H1 (cell line): Measurements from ENCODE around the gene DOCK3. TPM values are rescaled to one million over a fixed set of nuclear protein-coding genes. Genes with fewer than 3 reads are reported as not detected.
A peak's percentile ranks its signal among the peaks of the same experiment; 100 is the strongest.

Source experiments
- CTCF ChIA-PET: fragments of 300-600 bp; sonication (Branson Sonifier 250); formaldehyde crosslinking; loops from one replicate; lab custom pipeline; 2021; ENCODE audit not compliant: partially characterized antibody; lab: Charles Lee
- POLR2A ChIA-PET: fragments of 300-600 bp; sonication (Branson Sonifier 250); formaldehyde crosslinking; loops from one replicate; lab custom pipeline; 2021; ENCODE audit warnings: inconsistent platforms; ENCODE audit not compliant: partially characterized antibody; lab: Charles Lee
- DNase-seq, 2 experiments: peaks; one replicate each; pipeline versions ENCODE4 v3.0.0 to v3.0.0-alpha.2; 2010 to 2022; ENCODE audit warnings: low spot score in 2 of 2, low read depth in 1 of 2, mixed read lengths in 1 of 2
- FAIRE-seq: peaks from 2 replicates; lab custom pipeline; 2011; peaks lifted over from hg19 to GRCh38; lab: Jason Lieb, UNC
- H2AFZ ChIP-seq: 2 replicates; pipeline ENCODE4 v1.8.1; 2012; ENCODE audit warnings: low read length, inconsistent platforms
- H2AK5ac ChIP-seq: 2 replicates; pipeline ENCODE4 v1.6.1; 2013; ENCODE audit warnings: low read depth, low read length
- H2BK120ac ChIP-seq: replicated peaks from 2 replicates; pipeline ENCODE3; 2013; ENCODE audit warnings: low read depth, low read length, inconsistent platforms
- H2BK12ac ChIP-seq: 2 replicates; pipeline ENCODE4 v1.6.1; 2013; ENCODE audit warnings: low read depth, low read length
- H2BK15ac ChIP-seq: 2 replicates; pipeline ENCODE4 v1.6.1; 2013; ENCODE audit warnings: low read length
- H2BK20ac ChIP-seq: 2 replicates; pipeline ENCODE4 v1.6.1; 2013; ENCODE audit warnings: low read length
- H2BK5ac ChIP-seq: 2 replicates; pipeline ENCODE4 v1.6.1; 2013; ENCODE audit warnings: low read depth, low read length
- H3K14ac ChIP-seq: 2 replicates; pipeline ENCODE4 v1.6.1; 2013; ENCODE audit warnings: inconsistent platforms; ENCODE audit not compliant: insufficient read length
- H3K18ac ChIP-seq: 2 replicates; pipeline ENCODE4 v1.6.1; 2013; ENCODE audit warnings: low read length; ENCODE audit errors: extremely low read depth
- H3K23ac ChIP-seq: 2 replicates; pipeline ENCODE4 v1.6.1; 2013; ENCODE audit warnings: inconsistent platforms; ENCODE audit not compliant: insufficient read length
- H3K23me2 ChIP-seq: 2 replicates; pipeline ENCODE4 v1.6.1; 2013; ENCODE audit warnings: low read depth, low read length
- H3K27ac ChIP-seq: 2 replicates; pipeline ENCODE4 v1.6.1; 2011; ENCODE audit warnings: low read depth, low read length, inconsistent platforms
- H3K27me3 ChIP-seq, 4 experiments: replicated peaks in 1 of 4; 1 replicate in 1 of 4; 2 replicates in 3 of 4; pipeline versions ENCODE4 v1.6.1 to v1.8.1; 2011 to 2013; ENCODE audit warnings: low read length in 3 of 4, mild to moderate bottlenecking in 3 of 4, inconsistent platforms in 2 of 4, mixed read lengths in 2 of 4, moderate library complexity in 1 of 4; ENCODE audit not compliant: control insufficient read depth in 3 of 4, insufficient read depth in 3 of 4; ENCODE audit errors: extremely low read depth in 1 of 4
- H3K36me3 ChIP-seq, 4 experiments: 2 replicates each; pipeline versions ENCODE4 v1.6.1 to v1.8.1; 2011 to 2013; ENCODE audit warnings: mild to moderate bottlenecking in 4 of 4, low read length in 3 of 4, moderate library complexity in 2 of 4, control low read depth in 1 of 4, inconsistent platforms in 1 of 4; ENCODE audit not compliant: insufficient read depth in 4 of 4, control insufficient read depth in 2 of 4
- H3K4ac ChIP-seq: replicated peaks from 2 replicates; pipeline ENCODE3; 2013; ENCODE audit warnings: low read length, low read depth, mixed read lengths, inconsistent platforms; ENCODE audit not compliant: insufficient read length
- H3K4me1 ChIP-seq, 4 experiments: replicated peaks in 1 of 4; 1 replicate in 1 of 4; 2 replicates in 3 of 4; pipeline versions ENCODE4 v1.6.1 to v1.8.1; 2011 to 2013; ENCODE audit warnings: low read length in 3 of 4, inconsistent platforms in 2 of 4, mixed read lengths in 1 of 4; ENCODE audit not compliant: insufficient read depth in 4 of 4, control insufficient read depth in 3 of 4
- H3K4me2 ChIP-seq, 2 experiments: 2 replicates each; pipeline versions ENCODE4 v1.6.1 to v1.8.1; 2011 to 2013; ENCODE audit warnings: low read depth in 2 of 2, low read length in 2 of 2, control low read depth in 1 of 2, inconsistent platforms in 1 of 2, mild to moderate bottlenecking in 1 of 2; ENCODE audit not compliant: insufficient read depth in 1 of 2
- H3K4me3 ChIP-seq, 4 experiments: fragments of 200-600, 300-600 bp in 1 of 4; sonication (generic), shearing (Covaris generic), sonication (Bioruptor Twin) in 1 of 4; 2 replicates each; pipeline versions ENCODE4 v1.5.1 to v1.8.1; 2011 to 2016; ENCODE audit warnings: low read length in 4 of 4, low read depth in 3 of 4, control low read depth in 2 of 4, inconsistent platforms in 2 of 4, mild to moderate bottlenecking in 2 of 4, mixed read lengths in 1 of 4, moderate library complexity in 1 of 4; ENCODE audit not compliant: insufficient read depth in 2 of 4; ENCODE audit errors: extremely low read depth in 1 of 4
- H3K56ac ChIP-seq: replicated peaks from 2 replicates; pipeline ENCODE3; 2013; ENCODE audit warnings: low read depth, mild to moderate bottlenecking, mixed read lengths, low read length, inconsistent platforms; ENCODE audit not compliant: insufficient read length
- H3K79me1 ChIP-seq: 2 replicates; pipeline ENCODE4 v1.6.1; 2013; ENCODE audit warnings: low read depth, low read length, control low read depth
- H3K79me2 ChIP-seq, 2 experiments: 2 replicates each; pipeline versions ENCODE4 v1.6.1 to v1.8.1; 2012 to 2013; ENCODE audit warnings: low read length in 2 of 2, mild to moderate bottlenecking in 2 of 2, inconsistent platforms in 1 of 2; ENCODE audit not compliant: insufficient read depth in 2 of 2, control insufficient read depth in 1 of 2
- H3K9ac ChIP-seq, 4 experiments: replicated peaks in 1 of 4; 1 replicate in 1 of 4; 2 replicates in 3 of 4; pipeline versions ENCODE4 v1.6.1 to v1.8.1; 2011 to 2013; ENCODE audit warnings: low read depth in 3 of 4, low read length in 3 of 4, control low read depth in 2 of 4, mild to moderate bottlenecking in 2 of 4, moderate library complexity in 2 of 4, inconsistent platforms in 1 of 4; ENCODE audit errors: extremely low read depth in 1 of 4
- H3K9me3 ChIP-seq, 2 experiments: 2 replicates each; pipeline versions ENCODE4 v1.6.1 to v1.8.1; 2012 to 2013; ENCODE audit warnings: mild to moderate bottlenecking in 2 of 2, moderate library complexity in 2 of 2, control low read depth in 1 of 2, inconsistent platforms in 1 of 2, low read depth in 1 of 2, low read length in 1 of 2, mixed read lengths in 1 of 2; ENCODE audit not compliant: insufficient read depth in 2 of 2
- H4K20me1 ChIP-seq, 2 experiments: replicated peaks in 1 of 2; 2 replicates each; pipeline versions ENCODE3 to v1.8.1; 2011 to 2013; ENCODE audit warnings: inconsistent platforms in 2 of 2, low read length in 2 of 2, mild to moderate bottlenecking in 1 of 2; ENCODE audit not compliant: insufficient read depth in 2 of 2, control insufficient read depth in 1 of 2
- H4K5ac ChIP-seq: 2 replicates; pipeline ENCODE4 v1.6.1; 2013; ENCODE audit warnings: low read length, low read depth, mixed read lengths, inconsistent platforms; ENCODE audit not compliant: insufficient read length
- H4K8ac ChIP-seq: 2 replicates; pipeline ENCODE4 v1.8.0; 2013; ENCODE audit warnings: mild to moderate bottlenecking, moderate library complexity, low read length, inconsistent platforms; ENCODE audit not compliant: insufficient read depth; ENCODE audit errors: extremely low read depth
- H4K91ac ChIP-seq: replicated peaks from 2 replicates; pipeline ENCODE3; 2013; ENCODE audit warnings: low read length, mixed read lengths, inconsistent platforms; ENCODE audit not compliant: insufficient read length
- FOSL1 ChIP-seq: IDR thresholded peaks from 2 replicates; pipeline ENCODE4 v1.6.1; 2011; ENCODE audit warnings: mild to moderate bottlenecking, low read depth, low read length, moderate library complexity; ENCODE audit not compliant: insufficient read depth
- GTF2F1 ChIP-seq: IDR thresholded peaks from 2 replicates; pipeline ENCODE4 v1.6.1; 2012; ENCODE audit warnings: low read depth, low read length, improper control_type of control experiment, borderline replicate concordance
- JUN ChIP-seq: IDR thresholded peaks from 2 replicates; pipeline ENCODE4 v1.6.1; 2011; ENCODE audit warnings: low read depth, mild to moderate bottlenecking, improper control_type of control experiment, low read length
- MAFK ChIP-seq: IDR thresholded peaks from 2 replicates; pipeline ENCODE4 v1.6.1; 2012; ENCODE audit warnings: low read depth, mild to moderate bottlenecking, improper control_type of control experiment, low read length
- MAX ChIP-seq: IDR thresholded peaks from 2 replicates; pipeline ENCODE4 v1.6.1; 2012; ENCODE audit warnings: inconsistent platforms
- RAD21 ChIP-seq, 2 experiments: IDR thresholded peaks in 1 of 2; conservative IDR thresholded peaks in 1 of 2; 2 replicates each; pipeline ENCODE4 v1.6.1; 2011; ENCODE audit warnings: low read depth in 2 of 2, low read length in 2 of 2, improper control_type of control experiment in 1 of 2, inconsistent platforms in 1 of 2, mild to moderate bottlenecking in 1 of 2, moderate library complexity in 1 of 2
- ZNF274 ChIP-seq: IDR thresholded peaks from 2 replicates; pipeline ENCODE4 v1.7.0; 2012; ENCODE audit warnings: low read length, borderline replicate concordance; ENCODE audit errors: extremely low read depth
- WGBS, 2 experiments: shearing (Covaris generic) in 1 of 2; methylation state at CpG; one replicate each; pipeline versions ENCODE4 v1.1.6 to v1.1.7; 2013 to 2015; ENCODE audit warnings: low lambda C conversion rate in 2 of 2, mixed read lengths in 2 of 2, inconsistent platforms in 1 of 2, low coverage in 1 of 2, missing lambda C conversion rate in 1 of 2; ENCODE audit not compliant: insufficient replicate concordance in 2 of 2, insufficient coverage in 1 of 2, insufficient read length in 1 of 2; ENCODE audit errors: extremely low coverage in 1 of 2, missing lambda C conversion rate in 1 of 2; 5-methylcytosine and 5-hydroxymethylcytosine counted together
- polyA plus RNA-seq, 7 experiments: library from polyadenylated mRNA; depleted of rRNA in 3 of 7; stranded (reverse) in 5 of 7; unstranded in 2 of 7; fragments of >200 nt in 5 of 7; fragments of 200-250 nt in 2 of 7; gene quantifications; 1 replicate in 5 of 7; 2 replicates in 1 of 7; 4 replicates in 1 of 7; pipeline versions ENCODE4 v1.2.1 to v1.2.3, GENCODE V29; 2011 to 2013; ENCODE audit warnings: missing spikeins in 2 of 7, mixed read lengths in 2 of 7
- total RNA-seq: library from RNA; stranded (reverse); fragmentation: NEBNext Ultra II Directional; extraction: Animal tissue kit (Norgen Biotek cat#: 25700); gene quantifications from 2 replicates; pipeline ENCODE4 v1.2.1, GENCODE V29; 2021

DOCK3 gene
- total and polyA plus RNA-seq, 2 of the 8 experiments (the other 6 are each of a cell fraction or from before 2014, with no cell fraction given), result 2.7 to 5.0 TPM

- H3K23me2 ChIP-seq, result no peaks in the 10 kb centered on the region
- 77% methylated on average over 8 of the region's 8 CpGs; no CpG with 5 or more reads in 1 of the 2 experiments for WGBS, 2 experiments
- H3K9me3 ChIP-seq, result no peaks in the 10 kb centered on the region
- no peak for FAIRE-seq
- H3K27ac ChIP-seq, result no peak overlapping the region
- H3K36me3 ChIP-seq, result peaks cover 0 to 4% (median 0%) of the 10 kb centered on the region in 4 experiments; a peak in 4 of 8 replicates
- POLR2A ChIA-PET, result no interaction called here
- H3K4ac ChIP-seq, result no peak overlapping the region
- H3K4me3 ChIP-seq, result no peak overlapping the region
- no peak overlapping the region for H3K14ac ChIP-seq
- H3K79me1 ChIP-seq, result no peaks in the 10 kb centered on the region
- TF ChIP-seq FOSL1, result no peak
- TF ChIP-seq MAFK, result no peak
- TF ChIP-seq MAX, result no peak
- no peak for TF ChIP-seq ZNF274
- TF ChIP-seq GTF2F1, result no peak
- no peak for TF ChIP-seq RAD21 (IDR thresholded peaks at IDR 0.05 in 1 of 2, conservative IDR thresholded peaks at IDR 0.05 in 1 of 2; ENCODE audit: low read depth in 2 of 2, low read length in 2 of 2)
- no peak for TF ChIP-seq JUN
- H2AFZ ChIP-seq, result no peak overlapping the region
- no peak overlapping the region for H2BK5ac ChIP-seq
- no peaks in the 10 kb centered on the region for H3K79me2 ChIP-seq
- no peak overlapping the region for H2BK15ac ChIP-seq
- H4K91ac ChIP-seq, result no peak overlapping the region
- no peaks in the 10 kb centered on the region for H3K27me3 ChIP-seq
- H4K5ac ChIP-seq, result no peak overlapping the region
- H3K56ac ChIP-seq, result no peak overlapping the region
- no peak for DNase-seq
- no peak overlapping the region for H4K8ac ChIP-seq
- no peaks in the 10 kb centered on the region for H4K20me1 ChIP-seq
- H3K4me2 ChIP-seq, result no peak overlapping the region
- H2BK20ac ChIP-seq, result no peak overlapping the region
- H2BK120ac ChIP-seq, result no peak overlapping the region
- H3K4me1 ChIP-seq, result no peaks in the 10 kb centered on the region
- no peak overlapping the region for H3K23ac ChIP-seq
- H2AK5ac ChIP-seq, result no peak overlapping the region
- H3K18ac ChIP-seq, result no peak overlapping the region
- H2BK12ac ChIP-seq, result no peak overlapping the region
- H3K9ac ChIP-seq, result peak overlapping the region in 1 of 4 experiments; percentile 3; a peak in 2 of 7 replicates
- CTCF ChIA-PET, result interaction anchor here (1.3 kb wide), 1 partner anchor 20 kb away, joined by 4 read pairs; no protein-coding TSS in a partner anchor
These were observed 681.3 kb downstream of the DOCK3 start for GRCh38 chr3:51355891-51356578.
